ENCODE data around the gene KRT84. TPM values are rescaled to one million over a fixed set of nuclear protein-coding genes. Genes with fewer than 3 reads are reported as not detected.
"Not testable (repeated sequence)": the region's sequence is repeated elsewhere in the genome, so short reads cannot be mapped to it uniquely, and the experiment has no call there.

The KRT84 gene
- total RNA-seq, 4 donors from 2014 or later: not detected

- H3K9me3 ChIP-seq: no peaks in the 10 kb centered on the region
- H3K4me1 ChIP-seq: no peaks in the 10 kb centered on the region
- H3K27ac ChIP-seq: no peak overlapping the region
- no peak overlapping the region for H3K4me3 ChIP-seq
- in situ Hi-C loops (cut with MboI; ENCODE audit: low sequenced_read_pairs in 4 of 4) (no loop called here), intact Hi-C loops (cut with DNase I; ENCODE audit: low total_unique reads) (no loop called here)
- ATAC-seq (no peak), DNase-seq (no peak)
- no peaks in the 10 kb centered on the region for H3K36me3 ChIP-seq
- no peaks in the 10 kb centered on the region for H3K27me3 ChIP-seq
- TF ChIP-seq CTCF (IDR thresholded peaks at IDR 0.05 in 4 of 5, conservative IDR thresholded peaks at IDR 0.05 in 1 of 5) (no peak), POLR2A (IDR thresholded peaks at IDR 0.05) (no peak)
Observed at GRCh38 chr12:52347016-52347415, 38.4 kb downstream of the KRT84 start.

- ATAC-seq: no peak
- intact Hi-C loops (cut with DNase I; ENCODE audit: low total_unique reads): no loop called here
- Histone ChIP-seq H3K4me3 (no peak overlapping the region), H3K4me1 (no peaks in the 10 kb centered on the region), H3K36me3 (no peaks in the 10 kb centered on the region), H3K9me3 (no peaks in the 10 kb centered on the region), H3K27me3 (no peaks in the 10 kb centered on the region), H3K27ac (no peak overlapping the region)
- DNase-seq: no peak
- TF ChIP-seq POLR2A (IDR thresholded peaks at IDR 0.05) (no peak), CTCF (IDR thresholded peaks at IDR 0.05 in 4 of 5, conservative IDR thresholded peaks at IDR 0.05 in 1 of 5) (no peak)
- in situ Hi-C loops (cut with MboI; ENCODE audit: low sequenced_read_pairs in 4 of 4): no loop called here
Observed at GRCh38 chr12:52346593-52346992, 38.9 kb downstream of the KRT84 start.

- H3K36me3 ChIP-seq; H3K4me3 ChIP-seq; intact Hi-C loops (cut with DNase I; ENCODE audit: low total_unique reads); in situ Hi-C loops (cut with MboI; ENCODE audit: low sequenced_read_pairs in 4 of 4); H3K27me3 ChIP-seq; H3K9me3 ChIP-seq; ATAC-seq; H3K27ac ChIP-seq; H3K4me1 ChIP-seq: not testable (repeated sequence)
- peak in 1 of 2 donors; percentile 1 for DNase-seq
Observed at GRCh38 chr12:52345041-52345440, 40.4 kb downstream of the KRT84 start.

GRCh38 chr12:52344111-52344510, 41.3 kb downstream of the KRT84 start:
- Histone ChIP-seq H3K9me3 (no peaks in the 10 kb centered on the region), H3K4me1 (no peaks in the 10 kb centered on the region), H3K27ac (no peak overlapping the region), H3K27me3 (no peaks in the 10 kb centered on the region), H3K4me3 (no peak overlapping the region), H3K36me3 (no peaks in the 10 kb centered on the region)
- ATAC-seq (no peak), DNase-seq (no peak)
- intact Hi-C loops (cut with DNase I; ENCODE audit: low total_unique reads) (no loop called here), in situ Hi-C loops (cut with MboI; ENCODE audit: low sequenced_read_pairs in 4 of 4) (no loop called here)
- TF ChIP-seq CTCF (IDR thresholded peaks at IDR 0.05 in 4 of 5, conservative IDR thresholded peaks at IDR 0.05 in 1 of 5) (no peak), POLR2A (IDR thresholded peaks at IDR 0.05) (no peak)

GRCh38 chr12:52343550-52343949, 41.9 kb downstream of the KRT84 start:
- TF ChIP-seq CTCF (IDR thresholded peaks at IDR 0.05 in 4 of 5, conservative IDR thresholded peaks at IDR 0.05 in 1 of 5) (no peak), POLR2A (IDR thresholded peaks at IDR 0.05) (no peak)
- intact Hi-C loops (cut with DNase I; ENCODE audit: low total_unique reads) (no loop called here), in situ Hi-C loops (cut with MboI; ENCODE audit: low sequenced_read_pairs in 4 of 4) (no loop called here)
- H3K9me3 ChIP-seq: no peaks in the 10 kb centered on the region
- ATAC-seq (no peak), DNase-seq (no peak)
- H3K4me1 ChIP-seq: no peaks in the 10 kb centered on the region
- H3K36me3 ChIP-seq: no peaks in the 10 kb centered on the region
- H3K4me3 ChIP-seq: no peak overlapping the region
- no peaks in the 10 kb centered on the region for H3K27me3 ChIP-seq
- no peak overlapping the region for H3K27ac ChIP-seq

All from gastrocnemius medialis (tissue), 4 donors.